ENCODE results near the gene MAP3K15. TPM values are rescaled to one million over a fixed set of nuclear protein-coding genes. Genes with fewer than 3 reads are reported as not detected.

MAP3K15 gene
- total and polyA plus RNA-seq, 2 of the 13 experiments (the other 11 are each of a cell fraction or from before 2014, with no cell fraction given), result 3.9 to 6.4 TPM

- no peak for TF ChIP-seq FOXA3 (CRISPR knock-in tag; IDR thresholded peaks at IDR 0.05)
Observed at GRCh38 chrX:19541931-19542330, 26.6 kb upstream of the MAP3K15 start (continued).

DNA sequence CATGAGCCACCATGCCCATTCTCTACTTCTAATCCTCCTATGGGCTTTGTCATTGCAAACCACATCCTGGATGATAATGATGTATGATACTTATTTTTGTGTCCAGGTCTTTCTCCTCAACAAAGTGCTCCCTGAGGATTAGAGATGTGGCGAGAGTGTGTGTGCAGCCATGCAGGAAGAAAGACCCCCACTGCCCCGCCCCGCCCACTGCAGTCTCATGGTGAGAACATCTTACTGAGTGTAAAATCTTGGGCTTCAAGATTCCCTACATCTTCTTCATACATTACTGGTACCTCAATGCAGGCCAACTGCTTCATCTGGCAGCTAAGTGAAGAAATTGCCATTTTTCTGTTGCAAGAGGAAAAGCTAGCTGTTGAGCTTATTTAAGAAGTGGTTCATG, 25.9 kb upstream of the MAP3K15 start:
- DNase-seq (ENCODE audit: low spot score) (no peak), ATAC-seq (no peak), FAIRE-seq (no peak)
- no peaks in the 10 kb centered on the region for H4K20me1 ChIP-seq (ENCODE audit: insufficient read depth, low read length)
- H3K79me2 ChIP-seq (ENCODE audit: insufficient read depth, low read length), result no peaks in the 10 kb centered on the region
- H3K4me2 ChIP-seq (ENCODE audit: low read depth, low read length), result no peak overlapping the region
- H3K27me3 ChIP-seq (ENCODE audit: control insufficient read depth in 1 of 2, insufficient read depth in 2 of 2, low read length in 2 of 2), result no peaks in the 10 kb centered on the region
- in situ Hi-C loops (cut with HindIII; ENCODE audit: extremely low pct_ligation_motif_present, low pct_unique_long_range_greater_than_20kb) (loop anchor here (10.0 kb wide), 1 partner anchor 344 kb away; the partner anchor contains the start of gene SH3KBP1), intact Hi-C loops (cut with micrococcal nuclease; ENCODE audit: unreplicated experiment) (no loop called here)
- no TSS peak for BruUV-seq (replicated peaks)
- H3K9me3 ChIP-seq (ENCODE audit: low read length), result no peaks in the 10 kb centered on the region
- H3K4me1 ChIP-seq (ENCODE audit: insufficient read depth, low read length), result no peaks in the 10 kb centered on the region
- ChIA-PET POLR2A (no interaction called here), CTCF (ENCODE audit: low intra/inter-chr PET ratio, low total read pairs) (no interaction called here)
- no peak overlapping the region for H3K9ac ChIP-seq (ENCODE audit: insufficient read depth, low read depth, low read length)
- no peak overlapping the region for H3K27ac ChIP-seq (ENCODE audit: extremely low read length, insufficient read depth, low read length)
- H3K4me3 ChIP-seq (replicated peaks in 1 of 3; ENCODE audit: insufficient read depth in 1 of 3, low read depth in 2 of 3, low read length in 3 of 3), result no peak overlapping the region
- no peaks in the 10 kb centered on the region; a peak in 2 of 5 replicates for H3K36me3 ChIP-seq (replicated peaks in 1 of 2; ENCODE audit: control insufficient read depth in 1 of 2, insufficient read depth in 2 of 2, low read length in 2 of 2)
- 100% methylated on average over 3 of the region's 3 CpGs for WGBS (ENCODE audit: low lambda C conversion rate)
- no peak overlapping the region for H2AFZ ChIP-seq (ENCODE audit: low read length)
- TF ChIP-seq FIP1L1 (IDR thresholded peaks at IDR 0.05; ENCODE audit: borderline replicate concordance, insufficient read depth, low read depth, low read length), result no peak
- TF ChIP-seq, protein P1, sequence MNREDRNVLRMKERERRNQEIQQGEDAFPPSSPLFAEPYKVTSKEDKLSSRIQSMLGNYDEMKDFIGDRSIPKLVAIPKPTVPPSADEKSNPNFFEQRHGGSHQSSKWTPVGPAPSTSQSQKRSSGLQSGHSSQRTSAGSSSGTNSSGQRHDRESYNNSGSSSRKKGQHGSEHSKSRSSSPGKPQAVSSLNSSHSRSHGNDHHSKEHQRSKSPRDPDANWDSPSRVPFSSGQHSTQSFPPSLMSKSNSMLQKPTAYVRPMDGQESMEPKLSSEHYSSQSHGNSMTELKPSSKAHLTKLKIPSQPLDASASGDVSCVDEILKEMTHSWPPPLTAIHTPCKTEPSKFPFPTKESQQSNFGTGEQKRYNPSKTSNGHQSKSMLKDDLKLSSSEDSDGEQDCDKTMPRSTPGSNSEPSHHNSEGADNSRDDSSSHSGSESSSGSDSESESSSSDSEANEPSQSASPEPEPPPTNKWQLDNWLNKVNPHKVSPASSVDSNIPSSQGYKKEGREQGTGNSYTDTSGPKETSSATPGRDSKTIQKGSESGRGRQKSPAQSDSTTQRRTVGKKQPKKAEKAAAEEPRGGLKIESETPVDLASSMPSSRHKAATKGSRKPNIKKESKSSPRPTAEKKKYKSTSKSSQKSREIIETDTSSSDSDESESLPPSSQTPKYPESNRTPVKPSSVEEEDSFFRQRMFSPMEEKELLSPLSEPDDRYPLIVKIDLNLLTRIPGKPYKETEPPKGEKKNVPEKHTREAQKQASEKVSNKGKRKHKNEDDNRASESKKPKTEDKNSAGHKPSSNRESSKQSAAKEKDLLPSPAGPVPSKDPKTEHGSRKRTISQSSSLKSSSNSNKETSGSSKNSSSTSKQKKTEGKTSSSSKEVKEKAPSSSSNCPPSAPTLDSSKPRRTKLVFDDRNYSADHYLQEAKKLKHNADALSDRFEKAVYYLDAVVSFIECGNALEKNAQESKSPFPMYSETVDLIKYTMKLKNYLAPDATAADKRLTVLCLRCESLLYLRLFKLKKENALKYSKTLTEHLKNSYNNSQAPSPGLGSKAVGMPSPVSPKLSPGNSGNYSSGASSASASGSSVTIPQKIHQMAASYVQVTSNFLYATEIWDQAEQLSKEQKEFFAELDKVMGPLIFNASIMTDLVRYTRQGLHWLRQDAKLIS (CRISPR knock-in tag; IDR thresholded peaks at IDR 0.05), result no peak
- TF ChIP-seq RAD51 (IDR thresholded peaks at IDR 0.05; ENCODE audit: borderline replicate concordance), result no peak
- TF ChIP-seq, protein P2, sequence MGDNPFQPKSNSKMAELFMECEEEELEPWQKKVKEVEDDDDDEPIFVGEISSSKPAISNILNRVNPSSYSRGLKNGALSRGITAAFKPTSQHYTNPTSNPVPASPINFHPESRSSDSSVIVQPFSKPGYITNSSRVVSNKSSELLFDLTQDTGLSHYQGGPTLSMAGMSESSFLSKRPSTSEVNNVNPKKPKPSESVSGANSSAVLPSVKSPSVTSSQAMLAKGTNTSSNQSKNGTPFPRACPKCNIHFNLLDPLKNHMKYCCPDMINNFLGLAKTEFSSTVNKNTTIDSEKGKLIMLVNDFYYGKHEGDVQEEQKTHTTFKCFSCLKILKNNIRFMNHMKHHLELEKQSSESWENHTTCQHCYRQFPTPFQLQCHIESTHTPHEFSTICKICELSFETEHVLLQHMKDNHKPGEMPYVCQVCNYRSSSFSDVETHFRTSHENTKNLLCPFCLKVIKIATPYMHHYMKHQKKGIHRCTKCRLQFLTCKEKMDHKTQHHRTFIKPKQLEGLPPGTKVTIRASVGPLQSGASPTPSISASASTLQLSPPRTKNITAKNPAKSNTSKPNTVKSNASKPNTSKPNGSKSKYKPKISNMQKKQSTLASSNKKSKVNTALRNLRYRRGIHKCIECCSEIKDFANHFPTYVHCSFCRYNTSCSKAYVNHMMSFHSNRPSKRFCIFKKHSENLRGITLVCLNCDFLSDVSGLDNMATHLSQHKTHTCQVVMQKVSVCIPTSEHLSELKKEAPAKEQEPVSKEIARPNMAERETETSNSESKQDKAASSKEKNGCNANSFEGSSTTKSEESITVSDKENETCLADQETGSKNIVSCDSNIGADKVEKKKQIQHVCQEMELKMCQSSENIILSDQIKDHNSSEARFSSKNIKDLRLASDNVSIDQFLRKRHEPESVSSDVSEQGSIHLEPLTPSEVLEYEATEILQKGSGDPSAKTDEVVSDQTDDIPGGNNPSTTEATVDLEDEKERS (CRISPR knock-in tag; IDR thresholded peaks at IDR 0.05), result no peak
- TF ChIP-seq, protein P3, sequence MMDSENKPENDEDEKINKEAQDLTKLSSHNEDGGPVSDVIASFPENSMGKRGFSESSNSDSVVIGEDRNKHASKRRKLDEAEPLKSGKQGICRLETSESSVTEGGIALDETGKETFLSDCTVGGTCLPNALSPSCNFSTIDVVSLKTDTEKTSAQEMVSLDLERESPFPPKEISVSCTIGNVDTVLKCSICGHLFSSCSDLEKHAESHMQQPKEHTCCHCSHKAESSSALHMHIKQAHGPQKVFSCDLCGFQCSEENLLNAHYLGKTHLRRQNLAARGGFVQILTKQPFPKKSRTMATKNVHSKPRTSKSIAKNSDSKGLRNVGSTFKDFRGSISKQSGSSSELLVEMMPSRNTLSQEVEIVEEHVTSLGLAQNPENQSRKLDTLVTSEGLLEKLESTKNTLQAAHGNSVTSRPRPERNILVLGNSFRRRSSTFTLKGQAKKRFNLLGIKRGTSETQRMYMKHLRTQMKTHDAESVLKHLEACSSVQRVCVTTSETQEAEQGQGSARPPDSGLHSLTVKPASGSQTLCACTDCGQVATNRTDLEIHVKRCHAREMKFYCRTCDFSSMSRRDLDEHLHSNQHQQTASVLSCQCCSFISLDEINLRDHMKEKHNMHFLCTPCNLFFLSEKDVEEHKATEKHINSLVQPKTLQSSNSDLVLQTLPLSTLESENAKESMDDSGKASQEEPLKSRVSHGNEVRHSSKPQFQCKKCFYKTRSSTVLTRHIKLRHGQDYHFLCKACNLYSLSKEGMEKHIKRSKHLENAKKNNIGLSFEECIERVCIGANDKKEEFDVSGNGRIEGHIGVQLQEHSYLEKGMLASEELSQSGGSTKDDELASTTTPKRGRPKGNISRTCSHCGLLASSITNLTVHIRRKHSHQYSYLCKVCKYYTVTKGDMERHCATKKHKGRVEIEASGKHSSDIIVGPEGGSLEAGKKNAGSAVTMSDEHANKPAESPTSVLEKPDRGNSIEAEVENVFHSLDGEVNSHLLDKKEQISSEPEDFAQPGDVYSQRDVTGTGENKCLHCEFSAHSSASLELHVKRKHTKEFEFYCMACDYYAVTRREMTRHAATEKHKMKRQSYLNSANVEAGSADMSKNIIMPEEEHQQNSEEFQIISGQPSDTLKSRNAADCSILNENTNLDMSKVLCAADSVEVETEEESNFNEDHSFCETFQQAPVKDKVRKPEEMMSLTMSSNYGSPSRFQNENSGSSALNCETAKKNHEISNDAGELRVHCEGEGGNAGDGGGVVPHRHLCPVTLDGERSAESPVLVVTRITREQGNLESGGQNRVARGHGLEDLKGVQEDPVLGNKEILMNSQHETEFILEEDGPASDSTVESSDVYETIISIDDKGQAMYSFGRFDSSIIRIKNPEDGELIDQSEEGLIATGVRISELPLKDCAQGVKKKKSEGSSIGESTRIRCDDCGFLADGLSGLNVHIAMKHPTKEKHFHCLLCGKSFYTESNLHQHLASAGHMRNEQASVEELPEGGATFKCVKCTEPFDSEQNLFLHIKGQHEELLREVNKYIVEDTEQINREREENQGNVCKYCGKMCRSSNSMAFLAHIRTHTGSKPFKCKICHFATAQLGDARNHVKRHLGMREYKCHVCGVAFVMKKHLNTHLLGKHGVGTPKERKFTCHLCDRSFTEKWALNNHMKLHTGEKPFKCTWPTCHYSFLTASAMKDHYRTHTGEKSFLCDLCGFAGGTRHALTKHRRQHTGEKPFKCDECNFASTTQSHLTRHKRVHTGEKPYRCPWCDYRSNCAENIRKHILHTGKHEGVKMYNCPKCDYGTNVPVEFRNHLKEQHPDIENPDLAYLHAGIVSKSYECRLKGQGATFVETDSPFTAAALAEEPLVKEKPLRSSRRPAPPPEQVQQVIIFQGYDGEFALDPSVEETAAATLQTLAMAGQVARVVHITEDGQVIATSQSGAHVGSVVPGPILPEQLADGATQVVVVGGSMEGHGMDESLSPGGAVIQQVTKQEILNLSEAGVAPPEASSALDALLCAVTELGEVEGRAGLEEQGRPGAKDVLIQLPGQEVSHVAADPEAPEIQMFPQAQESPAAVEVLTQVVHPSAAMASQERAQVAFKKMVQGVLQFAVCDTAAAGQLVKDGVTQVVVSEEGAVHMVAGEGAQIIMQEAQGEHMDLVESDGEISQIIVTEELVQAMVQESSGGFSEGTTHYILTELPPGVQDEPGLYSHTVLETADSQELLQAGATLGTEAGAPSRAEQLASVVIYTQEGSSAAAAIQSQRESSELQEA (CRISPR knock-in tag; IDR thresholded peaks at IDR 0.05; ENCODE audit: not compliant biosample characterization), result no peak
- TF ChIP-seq SIN3B (IDR thresholded peaks at IDR 0.05; ENCODE audit: low read length), result no peak
